ENCODE data around the gene EIF5A2.
"Not testable (repeated sequence)": the region's sequence is repeated elsewhere in the genome, so short reads cannot be mapped to it uniquely, and the experiment has no call there.

The EIF5A2 gene

DNA sequence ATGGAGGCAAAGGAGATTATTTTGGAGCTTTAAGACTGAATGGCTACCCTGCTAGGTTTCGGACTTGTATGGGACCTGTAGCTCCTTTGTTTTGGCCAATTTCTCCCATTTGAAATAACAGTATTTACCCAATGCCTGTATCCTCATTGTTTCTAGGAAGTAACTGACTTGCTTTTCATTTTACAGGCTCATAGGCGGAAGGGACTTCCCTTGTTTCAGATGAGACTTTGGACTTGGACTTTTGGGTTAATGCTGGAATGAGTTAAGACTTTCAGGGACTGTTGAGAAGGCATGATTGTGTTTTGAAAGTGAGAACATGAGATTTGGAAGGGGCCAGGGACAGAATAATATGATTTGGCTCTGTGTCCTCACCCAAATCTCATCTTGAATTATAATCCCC lies 10.5 kb downstream of the EIF5A2 start:
- TF ChIP-seq, protein P1, sequence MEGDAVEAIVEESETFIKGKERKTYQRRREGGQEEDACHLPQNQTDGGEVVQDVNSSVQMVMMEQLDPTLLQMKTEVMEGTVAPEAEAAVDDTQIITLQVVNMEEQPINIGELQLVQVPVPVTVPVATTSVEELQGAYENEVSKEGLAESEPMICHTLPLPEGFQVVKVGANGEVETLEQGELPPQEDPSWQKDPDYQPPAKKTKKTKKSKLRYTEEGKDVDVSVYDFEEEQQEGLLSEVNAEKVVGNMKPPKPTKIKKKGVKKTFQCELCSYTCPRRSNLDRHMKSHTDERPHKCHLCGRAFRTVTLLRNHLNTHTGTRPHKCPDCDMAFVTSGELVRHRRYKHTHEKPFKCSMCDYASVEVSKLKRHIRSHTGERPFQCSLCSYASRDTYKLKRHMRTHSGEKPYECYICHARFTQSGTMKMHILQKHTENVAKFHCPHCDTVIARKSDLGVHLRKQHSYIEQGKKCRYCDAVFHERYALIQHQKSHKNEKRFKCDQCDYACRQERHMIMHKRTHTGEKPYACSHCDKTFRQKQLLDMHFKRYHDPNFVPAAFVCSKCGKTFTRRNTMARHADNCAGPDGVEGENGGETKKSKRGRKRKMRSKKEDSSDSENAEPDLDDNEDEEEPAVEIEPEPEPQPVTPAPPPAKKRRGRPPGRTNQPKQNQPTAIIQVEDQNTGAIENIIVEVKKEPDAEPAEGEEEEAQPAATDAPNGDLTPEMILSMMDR (IDR thresholded peaks at IDR 0.05; ENCODE audit: insufficient read depth, low read length, missing control alignments) = no peak
- CTCF ChIA-PET = no interaction called here

DNA sequence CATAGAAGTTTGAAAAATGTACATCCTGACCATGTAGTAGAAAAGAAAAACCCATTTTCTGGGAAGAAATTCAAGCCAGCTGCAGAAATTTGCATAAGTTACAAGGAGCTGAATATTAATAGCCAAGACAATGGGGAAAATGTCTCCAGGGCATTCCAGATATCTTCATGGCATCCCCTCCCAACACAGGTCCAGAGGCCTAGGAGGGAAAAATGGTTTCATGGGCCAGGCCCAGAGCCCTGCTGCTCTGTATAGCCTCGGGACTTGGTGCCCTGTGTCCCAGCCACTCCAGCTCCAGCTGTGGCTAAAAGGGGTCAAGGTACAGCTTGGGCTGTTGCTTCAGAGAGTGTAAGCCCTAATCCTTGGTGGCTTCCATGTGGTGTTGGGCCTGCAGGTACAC lies 11.2 kb downstream of the EIF5A2 start:
- CTCF ChIA-PET; POLR2A ChIA-PET; DNase-seq (ENCODE audit: low read depth, low spot score); H3K4me3 ChIP-seq (ENCODE audit: low read depth, low read length): not testable (repeated sequence)

More for the DNA sequence above, 10.5 kb downstream of the EIF5A2 start:
- no peak for DNase-seq (ENCODE audit: low read depth, low spot score)
- POLR2A ChIA-PET = no interaction called here
- no peak overlapping the region for H3K4me3 ChIP-seq (ENCODE audit: low read depth, low read length)

DNA sequence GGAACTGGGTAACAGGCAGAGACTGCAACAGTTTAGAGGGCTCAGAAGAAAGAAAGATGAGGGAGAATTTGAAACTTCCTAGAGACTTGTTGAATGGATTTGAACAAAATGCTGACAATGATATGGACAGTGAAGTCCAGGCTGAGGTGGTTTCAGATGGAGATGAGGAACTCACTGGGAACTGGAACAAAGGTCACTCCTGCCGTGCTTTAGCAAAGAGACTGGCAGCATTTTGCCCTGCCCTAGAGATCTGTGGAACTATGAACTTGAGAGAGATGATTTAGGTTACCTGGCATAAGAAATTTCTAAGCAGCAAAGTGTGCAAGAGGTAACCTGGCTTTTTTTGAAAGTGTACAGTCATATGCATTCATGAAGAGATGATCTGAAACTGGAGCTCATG lies 11.7 kb downstream of the EIF5A2 start:
- DNase-seq (ENCODE audit: low read depth, low spot score) = no peak
- POLR2A ChIA-PET = no interaction called here
- H3K4me3 ChIP-seq (ENCODE audit: low read depth, low read length) = no peak overlapping the region
- TF ChIP-seq, protein P1 (IDR thresholded peaks at IDR 0.05; ENCODE audit: insufficient read depth, low read length, missing control alignments) = no peak
- CTCF ChIA-PET = no interaction called here

DNA sequence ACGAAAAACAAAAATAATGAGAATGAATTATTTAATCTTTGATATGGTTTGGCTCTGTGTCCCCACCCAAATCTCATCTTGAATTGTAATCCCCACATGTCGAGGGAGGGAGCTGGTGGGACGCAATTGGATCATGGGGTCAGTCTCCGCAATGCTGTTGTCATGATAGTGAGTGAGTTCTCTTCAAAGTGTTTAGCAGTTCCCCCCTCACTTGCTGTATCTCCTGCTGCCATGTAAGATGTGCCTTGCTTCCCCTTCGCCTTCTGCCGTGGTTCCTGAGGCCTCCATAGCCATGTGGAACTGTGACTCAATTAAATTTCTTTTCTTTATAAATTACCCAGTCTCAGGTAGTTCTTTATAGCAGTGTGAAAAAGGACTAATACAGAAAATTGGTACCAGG lies 12.1 kb downstream of the EIF5A2 start:
- CTCF ChIA-PET = not testable (repeated sequence)

DNA sequence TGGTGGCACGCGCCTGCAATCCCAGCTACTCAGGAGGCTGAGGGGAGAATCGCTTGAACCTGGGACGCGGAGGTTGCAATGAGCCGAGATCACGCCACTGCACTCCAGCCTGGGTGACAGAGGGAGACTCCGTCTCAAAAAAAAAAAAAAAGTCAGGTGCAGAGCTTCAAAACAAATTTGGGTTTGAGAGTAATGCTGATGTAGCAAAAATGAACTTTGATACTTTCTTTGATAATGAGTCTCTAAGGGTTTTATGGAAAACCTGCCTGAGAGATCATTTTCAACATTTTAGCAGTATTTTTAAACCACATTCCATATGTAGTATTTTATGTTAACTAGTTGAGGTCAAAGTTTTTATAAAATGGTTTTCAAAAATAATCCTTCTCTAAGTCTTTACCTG lies 14.5 kb downstream of the EIF5A2 start:
- DNase-seq (ENCODE audit: low read depth, low spot score) = no peak
- ChIA-PET CTCF (no interaction called here), POLR2A (no interaction called here)
- no peak overlapping the region for H3K4me3 ChIP-seq (ENCODE audit: low read depth, low read length)
- TF ChIP-seq, protein P1 (IDR thresholded peaks at IDR 0.05; ENCODE audit: insufficient read depth, low read length, missing control alignments) = no peak

More for the DNA sequence above, 12.1 kb downstream of the EIF5A2 start:
- POLR2A ChIA-PET; H3K4me3 ChIP-seq (ENCODE audit: low read depth, low read length); DNase-seq (ENCODE audit: low read depth, low spot score): not testable (repeated sequence)

DNA sequence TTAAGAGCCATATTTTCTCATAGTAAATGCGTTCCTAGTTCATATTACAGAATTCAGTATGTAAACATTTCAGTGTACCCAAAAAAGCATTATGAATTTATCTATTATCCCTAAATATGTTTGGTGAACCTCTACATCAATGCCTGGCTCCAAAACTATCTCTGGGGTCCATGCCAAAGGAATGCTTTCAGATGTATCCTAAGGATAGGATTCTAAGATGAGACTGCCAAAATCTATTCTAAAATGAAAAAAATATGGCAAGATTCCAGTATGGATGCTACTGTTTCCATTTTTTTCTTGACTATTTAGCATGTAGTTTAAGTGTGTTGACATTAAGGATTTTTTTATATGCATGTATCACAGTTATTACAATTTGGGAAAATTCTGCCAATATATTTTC lies 18.8 kb downstream of the EIF5A2 start:
- ChIA-PET CTCF (no interaction called here), POLR2A (no interaction called here)
- no peak overlapping the region for H3K4me3 ChIP-seq (ENCODE audit: low read depth, low read length)
- TF ChIP-seq, protein P1 (IDR thresholded peaks at IDR 0.05; ENCODE audit: insufficient read depth, low read length, missing control alignments) = no peak
- DNase-seq (ENCODE audit: low read depth, low spot score) = no peak

DNA sequence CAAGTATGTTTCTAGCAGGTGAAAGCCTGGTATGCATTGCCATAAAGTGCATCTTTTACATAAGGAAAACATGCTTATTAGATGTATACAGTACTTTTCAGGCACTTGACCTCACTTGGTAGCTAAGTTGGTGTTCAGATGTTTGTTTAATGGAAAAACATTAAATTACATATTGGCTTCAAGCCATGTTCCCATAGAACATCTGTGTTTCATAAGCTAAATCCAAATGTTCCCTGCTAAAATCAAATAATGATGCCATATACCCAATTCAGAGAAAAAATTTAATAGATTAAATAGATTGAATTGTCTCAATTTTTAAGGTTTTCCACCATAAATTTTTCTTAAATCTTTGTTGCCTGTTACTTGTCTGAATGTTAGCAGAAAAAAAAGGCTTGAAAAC lies 19.3 kb downstream of the EIF5A2 start:
- ChIA-PET CTCF (interaction anchor here (1.5 kb wide), 1 partner anchor 16 kb away, joined by 3 read pairs; no protein-coding TSS in a partner anchor), POLR2A (no interaction called here)
- TF ChIP-seq, protein P1 (IDR thresholded peaks at IDR 0.05; ENCODE audit: insufficient read depth, low read length, missing control alignments) = no peak
- DNase-seq (ENCODE audit: low read depth, low spot score) = no peak
- H3K4me3 ChIP-seq (ENCODE audit: low read depth, low read length) = no peak overlapping the region

DNA sequence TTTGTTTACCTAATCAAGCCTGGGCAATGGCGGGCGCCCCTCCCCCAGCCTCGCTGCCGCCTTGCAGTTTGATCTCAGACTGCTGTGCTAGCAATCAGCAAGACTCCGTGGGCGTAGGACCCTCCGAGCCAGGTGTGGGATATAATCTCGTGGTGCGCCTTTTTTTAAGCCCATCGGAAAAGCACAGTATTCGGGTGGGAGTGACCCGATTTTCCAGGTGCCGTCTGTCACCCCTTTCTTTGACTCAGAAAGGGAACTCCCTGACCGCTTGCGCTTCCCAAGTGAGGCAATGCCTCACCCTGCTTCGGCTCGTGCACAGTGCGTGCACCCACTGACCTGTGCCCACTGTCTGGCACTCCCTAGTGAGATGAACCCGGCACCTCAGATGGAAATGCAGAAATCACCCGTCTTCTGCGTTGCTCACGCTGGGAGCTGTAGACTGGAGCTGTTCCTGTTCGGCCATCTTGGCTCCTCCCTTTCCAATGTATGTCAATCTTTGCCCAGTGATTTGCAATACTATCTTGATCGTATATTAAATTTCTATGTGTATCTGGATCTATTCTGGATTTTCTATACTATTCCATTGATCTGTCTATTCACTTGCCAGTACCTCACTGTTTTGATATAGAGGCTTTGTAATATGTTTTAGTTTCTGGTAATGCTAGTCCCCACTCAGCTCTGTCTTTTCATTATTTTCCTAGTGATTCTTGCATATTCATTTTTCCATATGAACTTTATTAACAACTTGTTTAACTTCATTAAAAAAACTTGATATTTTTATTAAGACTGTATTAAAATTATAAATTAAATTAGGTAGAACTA lies 24.1 kb downstream of the EIF5A2 start:
- CTCF ChIA-PET; DNase-seq (ENCODE audit: low read depth, low spot score); H3K4me3 ChIP-seq (ENCODE audit: low read depth, low read length); POLR2A ChIA-PET: not testable (repeated sequence)

DNA sequence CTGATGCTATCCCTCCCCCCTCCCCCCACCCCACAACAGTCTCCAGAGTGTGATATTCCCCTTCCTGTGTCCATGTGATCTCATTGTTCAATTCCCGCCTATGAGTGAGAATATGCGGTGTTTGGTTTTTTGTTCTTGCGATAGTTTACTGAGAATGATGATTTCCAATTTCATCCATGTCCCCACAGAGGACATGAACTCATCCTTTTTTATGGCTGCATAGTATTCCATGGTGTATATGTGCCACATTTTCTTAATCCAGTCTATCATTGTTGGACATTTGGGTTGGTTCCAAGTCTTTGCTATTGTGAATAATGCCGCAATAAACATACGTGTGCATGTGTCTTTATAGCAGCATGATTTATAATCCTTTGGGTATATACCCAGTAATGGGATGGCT lies 29.7 kb downstream of the EIF5A2 start:
- H3K4me3 ChIP-seq (ENCODE audit: low read depth, low read length); POLR2A ChIA-PET; CTCF ChIA-PET: not testable (repeated sequence)

DNA sequence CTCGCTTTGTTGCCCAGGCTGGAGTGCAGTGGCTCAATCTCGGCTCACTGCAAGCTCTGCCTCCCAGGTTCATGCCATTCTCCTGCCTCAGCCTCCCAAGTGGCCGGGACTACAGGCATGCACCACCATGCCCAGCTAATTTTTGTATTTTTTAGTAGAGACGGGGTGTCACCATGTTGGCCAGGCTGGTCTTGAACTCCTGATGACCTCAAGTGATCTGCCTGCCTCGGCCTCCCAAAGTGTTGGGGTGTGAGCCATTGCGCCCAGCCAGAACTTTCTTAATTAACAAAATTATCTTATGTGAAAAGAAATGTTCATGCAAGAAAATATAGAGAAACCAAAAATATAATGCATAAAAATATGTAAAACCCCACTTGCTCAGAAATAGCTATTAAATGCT lies 31.1 kb downstream of the EIF5A2 start:
- H3K4me3 ChIP-seq (ENCODE audit: low read depth, low read length); DNase-seq (ENCODE audit: low read depth, low spot score); POLR2A ChIA-PET: not testable (repeated sequence)
- CTCF ChIA-PET = interaction anchor here (0.7 kb wide), 1 partner anchor 9 kb away, joined by 3 read pairs; no protein-coding TSS in a partner anchor

More for the DNA sequence above, 29.7 kb downstream of the EIF5A2 start:
- DNase-seq (ENCODE audit: low read depth, low spot score) = not testable (repeated sequence)

Data from AG04449 (cell line).